Stimulated activated CD4-positive, alpha-beta T cell treated with anti-CD3 and anti-CD28 coated beads, Interleukin-15, amount 100 ng/mL, for 24 hours (primary cell): ENCODE data around the gene ARMC5.

Source experiments
- DNase-seq: peaks from one replicate; pipeline ENCODE4 v3.0.0-alpha.2; 2020

Gene ARMC5

DNA sequence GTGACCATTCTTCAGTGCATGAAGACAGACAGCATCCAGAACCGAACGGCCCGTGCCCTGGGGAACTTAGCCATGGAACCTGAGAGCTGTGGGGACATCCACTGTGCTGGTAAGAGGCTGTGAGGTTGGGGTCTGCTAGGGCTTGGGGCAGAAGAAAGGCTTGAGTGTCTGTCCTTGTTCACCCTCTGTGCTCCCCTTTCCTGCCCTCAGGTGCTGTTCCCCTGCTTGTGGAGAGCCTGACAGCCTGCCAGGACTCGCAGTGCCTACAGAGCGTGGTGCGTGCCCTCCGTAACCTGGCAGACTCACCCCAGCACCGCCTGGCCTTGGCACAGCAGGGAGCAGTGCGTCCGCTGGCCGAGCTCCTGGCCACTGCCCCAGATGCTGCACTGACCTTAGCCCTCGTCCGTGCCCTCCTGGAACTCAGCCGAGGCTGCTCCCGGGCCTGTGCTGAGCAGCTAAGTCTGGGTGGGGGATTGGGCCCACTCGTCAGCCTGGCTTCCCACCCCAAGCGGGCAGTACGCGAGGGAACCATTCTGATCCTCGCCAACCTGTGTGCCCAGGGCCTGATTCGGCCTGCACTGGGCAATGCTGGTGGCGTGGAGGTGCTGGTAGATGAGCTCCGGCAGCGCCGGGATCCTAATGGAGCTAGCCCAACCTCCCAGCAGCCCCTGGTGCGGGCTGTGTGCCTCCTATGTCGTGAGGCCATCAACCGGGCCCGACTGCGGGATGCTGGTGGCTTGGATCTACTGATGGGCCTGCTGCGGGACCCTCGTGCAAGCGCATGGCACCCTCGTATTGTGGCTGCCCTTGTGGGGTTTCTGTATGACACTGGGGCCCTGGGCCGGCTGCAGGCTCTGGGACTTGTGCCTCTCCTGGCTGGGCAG lies 2.9 kb downstream of the ARMC5 start:
- DNase-seq, result no peak

DNA sequence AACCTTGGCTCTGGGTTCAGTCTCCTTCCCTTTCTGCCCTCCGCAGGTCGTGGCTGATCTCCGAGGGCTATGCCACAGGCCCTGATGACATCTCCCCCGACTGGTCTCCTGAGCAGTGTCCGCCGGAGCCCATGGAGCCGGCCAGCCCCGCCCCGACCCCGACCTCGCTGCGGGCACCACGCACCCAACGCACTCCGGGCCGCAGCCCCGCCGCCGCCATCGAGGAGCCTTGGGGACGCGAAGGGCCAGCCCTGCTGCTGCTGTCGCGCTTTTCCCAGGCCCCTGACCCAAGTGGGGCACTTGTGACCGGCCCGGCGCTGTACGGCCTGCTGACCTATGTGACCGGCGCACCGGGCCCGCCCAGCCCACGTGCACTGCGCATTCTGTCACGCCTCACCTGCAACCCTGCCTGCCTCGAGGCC lies 5.1 kb downstream of the ARMC5 start:
- no peak for DNase-seq

- no peak for DNase-seq
These were observed 5.5 kb downstream of the ARMC5 start for GRCh38 chr16:31464781-31465260.

DNA sequence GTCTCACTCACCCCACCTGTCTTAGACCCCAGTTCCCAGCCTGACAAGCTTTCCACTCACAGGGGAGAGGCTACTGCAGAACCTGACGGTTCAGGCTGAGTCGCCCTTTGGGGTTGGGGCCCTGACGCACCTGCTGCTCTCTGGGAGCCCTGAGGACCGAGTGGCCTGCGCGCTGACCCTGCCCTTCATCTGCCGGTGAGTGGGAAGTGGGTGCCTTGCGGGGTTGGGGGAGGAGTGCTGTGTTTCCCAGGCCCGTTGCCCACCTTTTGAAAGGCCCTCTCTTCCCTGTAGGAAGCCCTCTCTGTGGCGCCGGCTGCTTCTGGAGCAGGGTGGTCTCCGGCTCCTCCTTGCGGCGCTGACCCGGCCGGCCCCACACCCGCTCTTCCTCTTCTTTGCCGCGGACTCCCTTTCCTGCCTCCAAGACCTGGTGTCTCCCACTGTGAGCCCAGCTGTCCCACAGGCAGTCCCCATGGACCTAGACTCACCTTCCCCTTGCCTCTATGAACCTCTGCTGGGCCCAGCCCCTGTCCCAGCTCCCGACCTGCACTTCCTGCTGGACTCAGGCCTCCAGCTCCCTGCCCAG lies 6.6 kb downstream of the ARMC5 start:
- DNase-seq, result no peak

- no peak for DNase-seq
These were observed 7.1 kb downstream of the ARMC5 start for GRCh38 chr16:31466381-31466841.

DNA sequence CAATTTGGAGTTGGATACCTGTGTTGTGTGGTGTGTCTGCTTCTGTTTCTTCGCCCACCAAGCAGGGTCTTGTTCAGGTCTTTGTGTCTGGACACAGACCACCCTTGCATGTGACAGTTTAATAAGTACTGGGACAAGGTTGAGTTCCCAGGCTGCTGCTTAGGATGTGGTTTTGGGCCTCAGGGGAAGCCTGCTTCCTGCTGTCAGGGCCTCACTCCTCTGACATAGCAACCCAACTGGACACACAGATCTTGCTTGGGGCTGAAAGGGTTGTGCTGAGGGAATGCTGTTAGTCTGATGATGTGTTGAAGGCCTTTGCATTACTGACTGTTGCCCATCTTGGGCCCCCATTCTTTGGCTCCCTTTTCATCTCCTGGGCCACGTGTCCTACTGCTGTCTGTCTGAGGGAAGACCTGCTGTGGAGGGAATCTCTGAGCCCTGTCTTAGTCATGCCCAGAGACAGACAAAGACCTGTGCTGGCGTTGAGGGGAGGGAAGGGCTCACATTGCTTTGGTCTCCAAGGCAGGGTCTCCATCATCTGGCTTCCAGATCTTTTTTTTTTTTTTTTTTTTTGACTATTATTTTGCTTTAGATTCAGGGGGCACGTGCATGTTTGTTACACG lies 8.0 kb downstream of the ARMC5 start:
- DNase-seq, result no peak

GRCh38 chr16:31467858-31468257 lies 8.6 kb downstream of the ARMC5 start:
- DNase-seq, result no peak

GRCh38 chr16:31470615-31471014 lies 11.3 kb downstream of the ARMC5 start:
- DNase-seq, result no peak

GRCh38 chr16:31471241-31471874 lies 12.1 kb downstream of the ARMC5 start:
- no peak for DNase-seq

- no peak for DNase-seq
These were observed 12.8 kb downstream of the ARMC5 start, which contains the start of gene TGFB1I1 for GRCh38 chr16:31471875-31472708. Gene TGFB1I1, plus strand, starts transcription at chr16:31472152. Its CDS starts 37 bp downstream, at chr16:31472189.

DNA sequence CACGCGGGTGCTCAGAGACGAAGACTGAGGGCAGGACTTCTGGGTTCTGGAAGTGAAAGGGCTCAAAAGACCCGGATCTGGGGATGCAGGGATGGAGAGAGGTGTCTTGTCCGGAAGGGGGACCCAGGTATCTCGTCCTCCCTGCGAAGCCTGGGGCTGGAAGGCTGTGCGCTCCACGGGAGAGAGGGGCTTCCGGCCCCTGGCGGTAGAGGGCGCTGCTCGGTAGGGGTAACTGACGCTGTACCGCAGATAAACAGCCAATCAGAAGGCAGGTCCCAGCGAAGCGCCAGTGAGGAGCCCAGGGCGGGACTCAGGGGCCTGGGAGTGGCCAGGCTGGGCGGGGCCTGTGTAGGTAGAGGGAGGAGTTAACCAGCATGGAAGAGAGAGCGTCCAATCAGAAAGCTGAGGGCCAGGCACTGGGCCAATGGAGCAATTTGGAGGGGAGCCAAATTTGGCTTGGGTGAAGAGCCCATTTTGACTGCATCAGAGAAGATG lies 13.5 kb downstream of the ARMC5 start:
- DNase-seq, result peak; percentile 50

DNA sequence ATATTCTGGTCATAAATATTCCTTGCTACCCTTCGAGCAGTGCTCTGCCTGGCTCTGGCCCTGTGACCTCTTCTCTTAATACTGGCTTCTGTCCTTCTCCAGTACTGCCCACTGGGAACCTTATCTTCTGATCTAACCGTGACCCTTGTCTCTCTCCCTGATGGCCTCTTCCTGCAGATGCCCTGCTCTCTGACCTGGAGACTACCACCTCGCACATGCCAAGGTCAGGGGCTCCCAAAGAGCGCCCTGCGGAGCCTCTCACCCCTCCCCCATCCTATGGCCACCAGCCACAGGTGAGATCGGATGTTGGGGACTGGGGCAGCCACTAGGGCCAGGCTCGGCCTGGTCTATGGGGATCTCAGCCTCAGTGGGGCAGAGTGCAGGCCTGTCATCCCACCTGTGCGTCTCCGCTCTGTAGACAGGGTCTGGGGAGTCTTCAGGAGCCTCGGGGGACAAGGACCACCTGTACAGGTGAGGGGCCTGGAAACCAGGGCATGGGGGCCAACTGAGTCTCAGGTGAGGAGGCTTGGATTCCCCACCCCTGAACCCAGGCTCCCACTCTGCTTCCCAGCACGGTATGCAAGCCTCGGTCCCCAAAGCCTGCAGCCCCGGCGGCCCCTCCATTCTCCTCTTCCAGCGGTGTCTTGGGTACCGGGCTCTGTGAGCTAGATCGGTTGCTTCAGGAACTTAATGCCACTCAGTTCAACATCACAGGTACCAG lies 14.1 kb downstream of the ARMC5 start:
- DNase-seq, result no peak

DNA sequence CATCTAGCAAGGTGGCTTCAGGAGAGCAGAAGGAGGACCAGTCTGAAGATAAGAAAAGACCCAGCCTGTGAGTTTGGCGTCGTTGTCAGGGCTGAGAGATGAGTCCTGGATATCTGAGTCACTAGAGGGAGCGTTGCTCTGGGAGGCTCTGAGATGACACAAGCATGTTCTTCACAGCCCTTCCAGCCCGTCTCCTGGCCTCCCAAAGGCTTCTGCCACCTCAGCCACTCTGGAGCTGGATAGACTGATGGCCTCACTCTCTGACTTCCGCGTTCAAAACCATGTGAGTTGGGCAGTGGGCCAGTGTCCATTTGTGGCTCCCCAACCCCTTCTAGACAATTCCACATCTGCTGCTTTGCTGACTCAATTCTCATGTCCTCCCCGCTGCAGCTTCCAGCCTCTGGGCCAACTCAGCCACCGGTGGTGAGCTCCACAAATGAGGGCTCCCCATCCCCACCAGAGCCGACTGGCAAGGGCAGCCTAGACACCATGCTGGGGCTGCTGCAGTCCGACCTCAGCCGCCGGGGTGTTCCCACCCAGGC lies 14.9 kb downstream of the ARMC5 start:
- no peak for DNase-seq

- no peak for DNase-seq
These were observed 15.8 kb downstream of the ARMC5 start for GRCh38 chr16:31474773-31475738.

- DNase-seq, result no peak
These were observed 16.6 kb downstream of the ARMC5 start for GRCh38 chr16:31475946-31476302.

DNA sequence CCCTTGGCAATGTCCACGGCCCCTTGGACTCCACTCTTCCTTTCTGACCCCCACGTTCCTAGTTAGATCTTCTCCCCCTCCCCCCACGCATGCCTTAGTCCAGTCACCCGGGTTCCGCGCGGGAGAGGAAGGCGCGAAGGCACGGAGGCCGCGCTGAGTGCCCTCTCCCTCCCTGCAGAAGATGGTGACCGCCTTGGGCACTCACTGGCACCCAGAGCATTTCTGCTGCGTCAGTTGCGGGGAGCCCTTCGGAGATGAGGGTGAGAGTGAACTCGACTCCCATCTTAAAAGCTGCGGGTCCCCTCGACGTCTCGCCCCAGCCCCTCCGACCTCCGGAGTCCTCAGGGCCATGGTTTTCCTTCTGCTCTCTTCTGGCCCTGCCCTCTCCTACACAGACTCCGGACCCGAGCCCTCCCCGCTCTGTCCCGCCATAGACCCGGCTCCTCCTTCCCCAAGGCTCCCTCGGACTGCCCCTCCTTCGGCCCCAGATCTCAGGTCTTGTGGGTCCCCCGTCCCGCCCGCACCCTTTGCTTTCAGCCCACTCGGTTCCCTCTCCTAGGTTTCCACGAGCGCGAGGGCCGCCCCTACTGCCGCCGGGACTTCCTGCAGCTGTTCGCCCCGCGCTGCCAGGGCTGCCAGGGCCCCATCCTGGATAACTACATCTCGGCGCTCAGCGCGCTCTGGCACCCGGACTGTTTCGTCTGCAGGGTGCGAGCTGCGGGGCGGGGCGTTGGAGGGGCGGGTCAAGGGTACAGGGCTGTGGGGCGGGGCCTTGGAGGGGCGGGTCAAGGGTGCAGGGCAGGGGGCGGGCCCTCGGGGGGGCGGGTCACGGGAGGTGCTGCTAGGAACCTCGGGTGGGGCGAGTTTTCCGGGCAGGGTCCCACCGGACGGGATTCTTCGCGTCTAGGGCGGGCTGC lies 17.3 kb downstream of the ARMC5 start:
- peak; percentile 94 for DNase-seq

GRCh38 chr16:31477220-31478216 lies 18.2 kb downstream of the ARMC5 start:
- DNase-seq, result peak; percentile 63
